Neural progenitor cell (in vitro differentiated cells): Measurements from ENCODE around the gene SLC7A1. TPM values are rescaled to one million over a fixed set of nuclear protein-coding genes. Genes with fewer than 3 reads are reported as not detected.
A peak's percentile ranks its signal among the peaks of the same experiment; 100 is the strongest.

ENCODE experiments used
- DNase-seq: peaks from one replicate; pipeline ENCODE4 v3.0.0-alpha.2; 2016; ENCODE audit warnings: low spot score
- H2AFZ ChIP-seq: fragments of 200-600 bp; sonication (generic); replicated peaks from 2 replicates; pipeline ENCODE4 v1.6.1; 2016; ENCODE audit warnings: antibody characterized with exemption
- H3F3A ChIP-seq: fragments of 200-600 bp; sonication (generic); 2 replicates; pipeline ENCODE4 v1.6.1; 2016; ENCODE audit warnings: antibody characterized with exemption, low read depth
- H3K27ac ChIP-seq: fragments of 200-600 bp; sonication (generic); 2 replicates; pipeline ENCODE4 v1.5.1; 2016; ENCODE audit warnings: mild to moderate bottlenecking
- H3K27me3 ChIP-seq: fragments of 200-600 bp; sonication (generic); 2 replicates; pipeline ENCODE4 v1.6.1; 2016; ENCODE audit warnings: mild to moderate bottlenecking, moderate library complexity
- H3K36me3 ChIP-seq: fragments of 200-600 bp; sonication (generic); 2 replicates; pipeline ENCODE4 v1.5.1; 2016
- H3K4me1 ChIP-seq: fragments of 200-600 bp; sonication (generic); 2 replicates; pipeline ENCODE4 v1.6.1; 2016; ENCODE audit warnings: mixed run types
- H3K4me2 ChIP-seq: fragments of 200-600 bp; sonication (generic); 2 replicates; pipeline ENCODE4 v1.6.1; 2016
- H3K4me3 ChIP-seq: fragments of 200-600 bp; sonication (generic); 2 replicates; pipeline ENCODE4 v1.5.1; 2016
- H3K79me2 ChIP-seq: fragments of 200-600 bp; sonication (generic); 2 replicates; pipeline ENCODE4 v1.6.1; 2016; ENCODE audit warnings: low read depth
- H3K9ac ChIP-seq: fragments of 200-600 bp; sonication (generic); 2 replicates; pipeline ENCODE4 v1.6.1; 2016
- H3K9me3 ChIP-seq: fragments of 200-600 bp; sonication (generic); 2 replicates; pipeline ENCODE4 v1.5.1; 2016; ENCODE audit warnings: low read depth
- H4K20me1 ChIP-seq: fragments of 200-600 bp; sonication (generic); 2 replicates; pipeline ENCODE4 v1.6.1; 2016; ENCODE audit warnings: low read depth
- H3K27ac Mint-ChIP-seq: 3 replicates; pipeline ENCODE4 v1.8.0; 2021; ENCODE audit warnings: mixed read lengths
- H3K27me3 Mint-ChIP-seq: 2 replicates; pipeline ENCODE4 v1.8.0; 2022; ENCODE audit warnings: low read depth, mild to moderate bottlenecking, inconsistent platforms, moderate library complexity, mixed read lengths; ENCODE audit not compliant: insufficient read depth
- H3K36me3 Mint-ChIP-seq: 3 replicates; pipeline ENCODE4 v1.8.0; 2021; ENCODE audit warnings: mixed read lengths
- H3K4me1 Mint-ChIP-seq: 3 replicates; pipeline ENCODE4 v1.8.0; 2021; ENCODE audit warnings: mixed read lengths
- H3K4me3 Mint-ChIP-seq: 3 replicates; pipeline ENCODE4 v1.8.0; 2021; ENCODE audit warnings: mild to moderate bottlenecking, moderate library complexity, mixed read lengths
- H3K9me3 Mint-ChIP-seq: 3 replicates; pipeline ENCODE4 v1.8.0; 2020; ENCODE audit warnings: mixed read lengths
- EZH2 ChIP-seq: fragments of 200-600 bp; sonication (generic); IDR thresholded peaks from 2 replicates; pipeline ENCODE4 v1.6.1; 2017; ENCODE audit warnings: antibody characterized with exemption, mild to moderate bottlenecking, moderate library complexity
- EZH2phosphoT487 ChIP-seq: fragments of 200-600 bp; sonication (generic); IDR thresholded peaks from 2 replicates; pipeline ENCODE4 v1.6.1; 2017; ENCODE audit warnings: antibody characterized with exemption
- total RNA-seq: library from RNA; depleted of rRNA; stranded (reverse); fragments of >200 nt; gene quantifications from 2 replicates; pipeline ENCODE4 v1.2.3, GENCODE V29; 2015; ENCODE audit warnings: low replicate concordance
- TF ChIP-seq, protein P1 (sequence below): fragments of 200-600 bp; sonication (generic); IDR thresholded peaks from 2 replicates; pipeline ENCODE4 v1.5.1; 2017; ENCODE audit warnings: antibody characterized with exemption, mild to moderate bottlenecking

SLC7A1 gene
- total RNA-seq, 1 donor from 2014 or later = 16.2 TPM

DNA sequence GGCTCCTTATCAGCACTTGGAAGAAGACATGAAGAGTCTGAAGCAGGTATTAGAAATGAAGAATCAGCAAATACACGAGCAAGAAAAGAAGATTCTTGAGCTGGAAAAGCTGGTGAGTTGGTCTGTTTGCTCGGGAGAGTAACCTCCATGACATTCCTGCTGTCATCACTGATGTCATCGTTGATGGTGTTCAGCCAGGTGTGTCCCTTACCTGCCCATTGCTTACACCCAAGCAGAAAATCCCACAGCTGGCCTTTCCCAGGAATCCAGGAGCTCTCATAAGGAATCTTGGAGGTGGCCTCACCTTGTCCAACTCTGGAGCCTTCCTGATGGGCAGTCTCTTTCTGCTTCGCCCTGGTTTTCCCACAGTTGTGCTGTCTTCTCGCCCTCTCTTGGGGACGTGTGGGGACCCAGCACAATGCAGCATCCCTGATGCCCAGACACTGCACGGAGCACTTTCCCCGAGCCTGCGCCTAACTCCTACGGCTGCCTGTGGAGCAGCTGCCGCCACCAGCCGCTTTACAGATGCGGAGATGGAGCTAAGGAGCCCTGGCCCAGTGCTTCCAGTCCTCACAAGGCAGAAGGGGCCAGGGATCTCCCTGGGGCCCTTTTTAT, 97.0 kb downstream of the SLC7A1 start:
- H3K27me3 Mint-ChIP-seq = peaks cover 13% of the 10 kb centered on the region
- no peaks in the 10 kb centered on the region for H3K36me3 ChIP-seq
- no peak overlapping the region for H3K27ac ChIP-seq
- H3F3A ChIP-seq = no peaks in the 10 kb centered on the region
- peaks cover 30% of the 10 kb centered on the region for H3K4me1 Mint-ChIP-seq
- H3K36me3 Mint-ChIP-seq = no peaks in the 10 kb centered on the region
- no peak overlapping the region for H3K27ac Mint-ChIP-seq
- no peaks in the 10 kb centered on the region for H4K20me1 ChIP-seq
- no peaks in the 10 kb centered on the region for H3K27me3 ChIP-seq
- no peak overlapping the region for H3K4me2 ChIP-seq
- no peak for TF ChIP-seq EZH2phosphoT487
- TF ChIP-seq EZH2 = no peak
- TF ChIP-seq, protein P1, sequence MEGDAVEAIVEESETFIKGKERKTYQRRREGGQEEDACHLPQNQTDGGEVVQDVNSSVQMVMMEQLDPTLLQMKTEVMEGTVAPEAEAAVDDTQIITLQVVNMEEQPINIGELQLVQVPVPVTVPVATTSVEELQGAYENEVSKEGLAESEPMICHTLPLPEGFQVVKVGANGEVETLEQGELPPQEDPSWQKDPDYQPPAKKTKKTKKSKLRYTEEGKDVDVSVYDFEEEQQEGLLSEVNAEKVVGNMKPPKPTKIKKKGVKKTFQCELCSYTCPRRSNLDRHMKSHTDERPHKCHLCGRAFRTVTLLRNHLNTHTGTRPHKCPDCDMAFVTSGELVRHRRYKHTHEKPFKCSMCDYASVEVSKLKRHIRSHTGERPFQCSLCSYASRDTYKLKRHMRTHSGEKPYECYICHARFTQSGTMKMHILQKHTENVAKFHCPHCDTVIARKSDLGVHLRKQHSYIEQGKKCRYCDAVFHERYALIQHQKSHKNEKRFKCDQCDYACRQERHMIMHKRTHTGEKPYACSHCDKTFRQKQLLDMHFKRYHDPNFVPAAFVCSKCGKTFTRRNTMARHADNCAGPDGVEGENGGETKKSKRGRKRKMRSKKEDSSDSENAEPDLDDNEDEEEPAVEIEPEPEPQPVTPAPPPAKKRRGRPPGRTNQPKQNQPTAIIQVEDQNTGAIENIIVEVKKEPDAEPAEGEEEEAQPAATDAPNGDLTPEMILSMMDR = no peak
- no peak overlapping the region for H3K4me3 ChIP-seq
- H2AFZ ChIP-seq = no peak overlapping the region
- peaks cover 2% of the 10 kb centered on the region for H3K9me3 Mint-ChIP-seq
- H3K9me3 ChIP-seq = no peaks in the 10 kb centered on the region
- H3K79me2 ChIP-seq = no peaks in the 10 kb centered on the region
- no peak for DNase-seq
- H3K9ac ChIP-seq = no peak overlapping the region
- peaks cover 7% of the 10 kb centered on the region for H3K4me1 ChIP-seq
- H3K4me3 Mint-ChIP-seq = peak overlapping the region; percentile 35

DNA sequence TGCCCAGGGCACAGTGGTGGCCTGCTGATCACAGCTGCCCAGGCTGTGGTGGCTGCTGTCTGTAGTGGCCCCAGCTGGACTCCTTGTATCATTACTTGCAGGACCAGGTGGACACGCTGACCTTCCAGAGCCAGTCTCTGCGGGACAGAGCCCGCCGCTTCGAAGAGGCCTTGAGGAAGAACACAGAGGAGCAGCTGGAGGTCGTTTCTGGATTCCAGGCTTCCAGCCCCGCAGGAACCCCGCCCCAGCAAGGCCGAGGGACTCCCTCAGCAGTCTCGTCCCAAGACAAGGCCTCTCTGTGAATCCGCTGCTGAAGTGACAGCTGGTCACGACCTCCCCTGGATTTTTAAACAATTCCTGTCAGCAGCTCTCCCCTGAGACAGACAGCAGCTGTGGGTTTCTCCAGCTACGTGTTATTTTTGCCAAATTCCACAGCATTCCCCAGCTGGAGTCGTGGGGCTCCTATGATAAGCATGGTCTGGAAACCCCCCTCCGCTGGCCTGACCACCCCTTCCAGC, 98.3 kb downstream of the SLC7A1 start:
- H3K4me3 Mint-ChIP-seq = no peak overlapping the region
- no peak overlapping the region for H3K27ac ChIP-seq
- peak; percentile 55 for DNase-seq
- no peaks in the 10 kb centered on the region for H3K36me3 ChIP-seq
- H3K4me1 Mint-ChIP-seq = peaks cover 30% of the 10 kb centered on the region
- no peaks in the 10 kb centered on the region for H4K20me1 ChIP-seq
- no peaks in the 10 kb centered on the region for H3K79me2 ChIP-seq
- H3K4me2 ChIP-seq = peak overlapping the region; percentile 16
- H3K4me1 ChIP-seq = peaks cover 7% of the 10 kb centered on the region
- H3K27me3 Mint-ChIP-seq = peaks cover 13% of the 10 kb centered on the region
- H3K27me3 ChIP-seq = no peaks in the 10 kb centered on the region
- H2AFZ ChIP-seq = no peak overlapping the region
- H3K36me3 Mint-ChIP-seq = no peaks in the 10 kb centered on the region
- H3K9me3 Mint-ChIP-seq = peaks cover 2% of the 10 kb centered on the region
- H3K9me3 ChIP-seq = no peaks in the 10 kb centered on the region
- H3K9ac ChIP-seq = no peak overlapping the region
- TF ChIP-seq EZH2phosphoT487 = no peak
- peak overlapping the region; percentile 78 for H3K27ac Mint-ChIP-seq
- no peak overlapping the region for H3K4me3 ChIP-seq
- no peaks in the 10 kb centered on the region for H3F3A ChIP-seq

DNA sequence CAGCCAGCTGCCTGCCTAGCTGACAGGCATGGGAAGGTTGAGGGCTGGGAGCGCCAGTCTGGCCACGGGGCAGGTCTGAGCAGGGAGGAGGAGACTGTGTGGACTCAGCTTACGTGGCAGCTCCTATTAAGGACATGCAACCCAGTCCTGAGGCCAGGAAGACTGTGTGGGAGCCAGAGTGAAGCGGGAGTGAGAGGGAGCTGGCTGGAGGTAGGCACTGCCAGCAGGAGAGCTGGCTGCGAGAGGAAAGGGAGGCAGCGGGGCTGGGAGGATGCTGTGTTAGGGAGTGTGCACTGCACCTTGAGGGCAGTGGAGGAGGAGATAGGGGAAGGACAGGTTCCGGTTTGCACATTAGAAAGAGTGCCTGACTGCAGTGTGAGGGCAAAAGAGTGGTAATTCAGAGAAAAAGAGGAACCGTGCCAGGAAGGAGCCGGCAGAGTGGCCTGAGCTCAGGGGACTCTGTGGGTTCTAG, 99.2 kb downstream of the SLC7A1 start:
- H4K20me1 ChIP-seq = no peaks in the 10 kb centered on the region
- H3K27me3 ChIP-seq = no peaks in the 10 kb centered on the region
- no peaks in the 10 kb centered on the region for H3K79me2 ChIP-seq
- no peaks in the 10 kb centered on the region for H3K9me3 ChIP-seq
- Mint-ChIP-seq H3K4me1 (peaks cover 30% of the 10 kb centered on the region), H3K27ac (peak overlapping the region; percentile 93), H3K4me3 (peak overlapping the region; percentile 66), H3K27me3 (peaks cover 13% of the 10 kb centered on the region), H3K9me3 (peaks cover 2% of the 10 kb centered on the region), H3K36me3 (no peaks in the 10 kb centered on the region)
- H3K4me2 ChIP-seq = no peak overlapping the region
- no peak overlapping the region for H3K9ac ChIP-seq
- TF ChIP-seq EZH2 = no peak
- TF ChIP-seq EZH2phosphoT487 = no peak
- TF ChIP-seq, protein P1 = no peak
- no peak overlapping the region for H2AFZ ChIP-seq
- H3K4me3 ChIP-seq = no peak overlapping the region
- H3K36me3 ChIP-seq = no peaks in the 10 kb centered on the region
- DNase-seq = no peak
- H3K27ac ChIP-seq = no peak overlapping the region
- peaks cover 7% of the 10 kb centered on the region for H3K4me1 ChIP-seq
- no peaks in the 10 kb centered on the region for H3F3A ChIP-seq

DNA sequence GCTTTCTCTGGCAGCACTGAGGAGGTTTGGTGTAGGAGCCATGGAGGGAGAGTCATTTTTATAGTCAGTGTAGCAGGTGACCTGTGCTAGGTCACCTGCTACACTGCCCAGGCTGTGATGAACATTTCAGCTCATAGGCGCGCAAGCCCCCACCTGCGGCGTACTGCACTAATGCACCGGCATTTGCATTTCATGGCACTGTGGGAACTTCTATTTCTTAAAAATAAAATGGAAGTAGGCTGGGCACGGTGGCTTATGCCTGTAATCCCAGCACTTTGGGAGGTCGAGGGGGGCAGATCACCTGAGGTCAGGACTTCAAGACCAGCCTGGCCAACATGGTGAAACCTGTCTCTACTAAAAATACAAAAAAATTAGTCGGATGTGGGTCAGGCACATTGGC, 101.0 kb downstream of the SLC7A1 start:
- no peak overlapping the region for H3K27ac Mint-ChIP-seq
- no peak overlapping the region for H3K4me3 Mint-ChIP-seq
- TF ChIP-seq, protein P1 = no peak
- TF ChIP-seq EZH2 (no peak), EZH2phosphoT487 (no peak)
- Histone ChIP-seq H3K27ac (no peak overlapping the region), H2AFZ (no peak overlapping the region), H3K4me2 (no peak overlapping the region), H3K9me3 (no peaks in the 10 kb centered on the region), H4K20me1 (no peaks in the 10 kb centered on the region), H3F3A (no peaks in the 10 kb centered on the region), H3K4me1 (peaks cover 7% of the 10 kb centered on the region), H3K36me3 (no peaks in the 10 kb centered on the region), H3K9ac (no peak overlapping the region), H3K4me3 (no peak overlapping the region), H3K27me3 (no peaks in the 10 kb centered on the region), H3K79me2 (no peaks in the 10 kb centered on the region)
- peaks cover 26% of the 10 kb centered on the region for H3K4me1 Mint-ChIP-seq
- H3K9me3 Mint-ChIP-seq = peaks cover 2% of the 10 kb centered on the region
- H3K36me3 Mint-ChIP-seq = no peaks in the 10 kb centered on the region
- DNase-seq = no peak
- H3K27me3 Mint-ChIP-seq = peaks cover 13% of the 10 kb centered on the region
